ENCODE measurements around the gene GOT1.

The GOT1 gene

DNA sequence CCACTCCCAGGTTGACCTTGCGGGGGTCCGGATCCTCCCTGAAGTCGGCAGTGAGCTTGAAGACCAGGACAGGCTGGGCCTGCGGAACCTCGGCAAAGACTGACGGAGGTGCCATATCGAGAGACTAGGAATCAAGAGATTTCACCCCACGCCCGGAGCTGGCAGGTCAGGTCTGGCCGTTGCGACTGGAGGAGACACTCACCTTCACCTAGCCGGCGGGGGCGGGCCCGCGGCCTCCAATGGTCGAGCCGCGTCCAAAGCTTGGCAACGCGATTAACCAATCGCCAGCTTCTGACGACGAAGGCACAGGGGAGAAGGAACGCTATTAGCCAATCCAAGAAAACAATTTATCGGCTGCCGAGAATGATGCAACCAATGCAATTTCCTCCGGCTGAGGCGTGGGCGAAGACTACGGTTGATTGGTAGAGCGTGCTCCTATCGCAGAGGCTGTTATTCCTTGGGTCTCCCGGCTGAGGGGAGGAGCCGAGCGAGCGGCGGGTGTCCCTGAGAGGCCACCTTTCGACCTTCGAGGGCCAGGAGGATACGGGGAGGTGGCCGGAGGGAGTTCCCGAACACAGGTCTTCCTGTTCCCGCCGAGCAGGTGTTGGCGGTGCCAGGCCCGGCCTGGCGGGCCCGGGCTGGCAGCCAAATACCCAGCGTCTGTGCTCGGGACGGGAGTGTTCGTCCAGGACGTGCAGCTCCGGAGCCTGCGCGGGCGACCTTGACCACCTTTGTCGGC is at the start of gene GOT1:
Gene GOT1 (minus strand): TSS at position 174 of the 739 bp plus-strand sequence. CDS start 59 bp downstream, at position 115.
- peak; percentile 94 for DNase-seq (ENCODE audit: low spot score)

DNA sequence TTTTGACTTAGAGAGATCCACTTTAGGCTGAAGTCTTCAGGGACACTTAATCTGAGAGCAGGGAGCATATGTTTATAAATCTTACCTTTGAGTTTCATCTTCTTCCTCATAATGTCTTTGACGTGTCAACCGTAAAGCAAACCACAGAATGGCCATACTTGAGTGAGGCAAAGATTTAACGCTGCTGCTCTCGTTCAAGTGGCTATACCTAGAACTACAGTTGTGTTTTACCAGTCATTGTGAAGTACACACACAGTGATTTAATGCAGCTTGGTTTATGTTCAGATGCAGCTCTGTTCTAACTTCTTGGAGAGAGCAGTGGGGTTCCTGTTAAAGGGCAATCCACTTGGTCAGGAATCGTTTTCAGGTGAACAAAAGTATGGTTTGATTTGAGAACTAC is 39.9 kb upstream of the GOT1 start:
- DNase-seq (ENCODE audit: low spot score): no peak

DNA sequence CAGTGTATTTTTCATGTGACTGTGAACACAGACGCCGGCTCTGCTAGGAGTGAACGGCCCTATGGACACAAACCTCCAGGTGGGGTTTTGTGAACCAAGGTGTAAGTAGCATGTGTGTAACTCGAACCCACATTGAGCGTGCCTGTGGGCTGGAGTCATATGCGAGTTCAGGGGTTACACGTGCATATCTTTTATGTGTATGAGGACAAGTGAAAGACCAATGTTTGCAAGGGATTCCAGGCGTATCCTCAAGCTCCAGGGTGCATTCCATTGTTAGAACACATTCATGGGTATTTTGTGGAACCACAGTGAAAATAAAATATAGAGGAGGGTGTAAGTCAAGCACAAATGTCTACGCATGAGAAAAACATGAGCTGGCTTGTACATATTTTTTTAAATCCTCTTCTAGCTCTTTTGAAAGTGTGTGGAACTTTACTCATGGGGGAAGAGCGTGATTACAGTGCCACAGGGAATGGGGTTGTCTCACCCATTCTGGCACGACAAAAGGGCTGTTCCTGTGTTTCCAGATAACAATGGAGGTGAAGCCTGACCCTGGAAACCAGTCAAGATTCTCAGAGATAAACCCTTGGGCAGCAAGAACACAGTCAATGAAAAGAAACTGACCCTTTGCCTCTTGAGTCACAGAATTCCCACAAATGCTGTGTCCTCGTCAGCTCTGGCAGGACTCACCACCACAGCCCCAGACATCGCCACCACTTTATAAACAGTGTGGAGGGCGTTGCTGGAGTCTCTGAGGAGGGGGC is 37.0 kb upstream of the GOT1 start:
- no peak for DNase-seq (ENCODE audit: low spot score)

DNA sequence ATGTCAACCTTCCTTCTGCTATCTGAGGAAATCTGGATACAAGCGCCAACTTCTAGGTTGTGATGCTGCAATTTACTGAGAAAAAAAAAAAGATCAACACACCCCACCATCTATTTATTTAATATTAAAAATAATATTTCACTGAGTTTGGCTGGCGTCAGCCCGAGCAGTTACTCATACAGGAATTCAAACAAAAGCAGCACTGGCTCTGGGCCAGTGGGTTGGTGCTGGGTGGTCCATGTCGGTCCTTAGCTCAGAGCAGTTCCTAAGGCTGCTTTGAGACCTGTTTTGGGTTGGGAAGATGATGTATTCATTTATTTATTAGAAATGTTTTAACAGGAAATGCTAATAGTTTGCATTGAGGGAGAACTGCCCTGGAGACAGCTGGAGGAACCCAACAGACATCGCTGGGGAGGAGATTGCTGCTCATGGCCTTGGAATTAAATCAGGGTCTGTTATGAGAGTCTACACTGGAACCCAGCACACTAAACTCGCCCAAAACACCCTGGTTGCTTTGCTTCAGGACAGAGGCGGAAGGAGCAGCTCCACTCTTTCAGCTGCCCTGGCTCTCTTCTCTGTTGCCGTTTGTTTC is 36.3 kb upstream of the GOT1 start:
- no peak for DNase-seq (ENCODE audit: low spot score)

DNA sequence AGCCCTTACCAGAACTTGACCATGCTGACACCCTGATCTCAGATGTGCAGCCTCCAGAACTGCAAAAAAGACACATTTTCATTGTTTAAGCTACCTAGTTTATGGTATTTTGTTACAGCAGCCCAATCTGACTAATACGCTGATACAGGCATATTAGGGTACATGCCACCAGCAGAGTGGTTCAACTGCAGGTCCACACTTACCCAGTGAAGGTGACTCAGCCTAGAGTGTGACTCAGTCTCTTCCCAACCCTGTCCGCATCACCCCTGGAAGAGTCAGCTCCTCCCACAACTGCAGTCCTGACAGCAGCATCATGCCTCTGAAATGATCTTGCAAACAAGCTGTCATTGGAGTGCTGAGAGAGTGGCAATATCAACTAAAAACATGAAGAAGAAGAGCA is 30.8 kb upstream of the GOT1 start:
- DNase-seq (ENCODE audit: low spot score): no peak

DNA sequence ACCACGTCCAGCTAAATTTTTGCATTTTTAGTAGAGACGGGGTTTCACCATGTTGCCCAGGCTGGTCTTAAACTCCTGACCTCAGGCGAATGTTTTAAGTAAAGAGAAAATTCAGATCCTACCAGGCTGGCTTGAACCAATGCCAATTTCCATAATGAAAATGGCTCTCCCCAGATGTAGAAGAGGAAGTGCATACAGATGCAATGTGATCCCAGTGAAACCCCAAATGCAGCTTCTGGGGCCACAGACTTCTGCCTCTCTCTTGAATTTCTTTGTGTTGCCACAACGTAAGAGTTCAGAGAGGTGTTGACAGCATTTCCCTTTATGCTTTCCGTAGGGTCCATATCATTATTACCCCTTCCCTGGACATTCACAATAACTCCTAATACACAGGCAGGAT is 29.6 kb upstream of the GOT1 start:
- DNase-seq (ENCODE audit: low spot score): no peak

DNA sequence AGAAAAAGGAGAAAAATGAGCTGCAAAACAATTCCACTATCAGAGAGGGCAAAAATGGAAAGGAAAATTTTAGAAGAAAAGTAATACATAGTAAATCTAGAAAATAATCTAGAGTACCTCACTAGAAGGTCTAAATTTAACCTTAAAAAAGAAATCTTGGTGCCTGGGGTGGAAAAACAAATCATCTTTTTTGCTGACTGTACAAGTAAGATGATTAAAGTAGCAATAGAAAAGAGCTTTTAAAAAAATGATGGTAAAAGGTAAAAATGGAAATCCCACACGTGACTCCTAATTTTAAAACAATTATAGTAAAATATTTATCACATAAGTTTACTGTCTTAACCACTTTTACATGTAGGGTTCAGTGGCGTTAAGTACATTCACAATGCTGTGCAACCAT is 28.8 kb upstream of the GOT1 start:
- no peak for DNase-seq (ENCODE audit: low spot score)

DNA sequence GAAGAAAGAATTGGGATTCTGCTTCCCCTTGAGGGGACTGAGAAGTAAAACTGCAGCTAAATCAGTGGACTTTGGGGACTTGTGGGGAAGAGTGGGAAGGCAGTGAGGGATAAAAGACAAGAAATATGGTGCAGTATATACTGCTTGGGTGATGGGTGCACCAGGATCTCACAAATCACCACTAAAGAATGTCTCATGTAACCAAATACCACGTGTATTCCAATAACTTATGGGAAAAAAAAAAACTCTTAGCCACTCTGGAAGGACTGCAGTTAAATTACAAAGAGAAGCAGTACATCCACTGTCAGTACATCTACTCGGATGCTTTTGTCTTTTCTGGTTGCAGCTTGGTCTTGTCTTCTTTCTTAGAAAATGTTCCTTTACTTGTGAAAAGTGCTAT is 27.4 kb upstream of the GOT1 start:
- DNase-seq (ENCODE audit: low spot score): no peak

DNA sequence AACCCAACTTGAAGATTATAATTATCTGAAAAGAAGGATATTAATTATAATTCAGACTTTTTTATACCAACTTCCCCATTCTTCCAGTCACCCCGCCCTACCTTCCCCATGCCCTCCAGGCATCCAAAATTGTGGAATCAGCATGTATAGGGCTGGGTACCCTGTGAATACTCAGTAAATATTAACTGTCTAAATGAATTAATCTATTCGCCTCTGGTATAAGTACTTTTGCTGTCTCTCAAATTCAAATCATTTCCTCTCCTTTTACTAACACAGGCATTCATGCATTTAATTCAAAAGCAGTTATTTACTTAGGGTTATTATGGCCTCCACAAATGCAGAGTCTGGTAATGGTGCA is 26.5 kb upstream of the GOT1 start:
- DNase-seq (ENCODE audit: low spot score): no peak

DNA sequence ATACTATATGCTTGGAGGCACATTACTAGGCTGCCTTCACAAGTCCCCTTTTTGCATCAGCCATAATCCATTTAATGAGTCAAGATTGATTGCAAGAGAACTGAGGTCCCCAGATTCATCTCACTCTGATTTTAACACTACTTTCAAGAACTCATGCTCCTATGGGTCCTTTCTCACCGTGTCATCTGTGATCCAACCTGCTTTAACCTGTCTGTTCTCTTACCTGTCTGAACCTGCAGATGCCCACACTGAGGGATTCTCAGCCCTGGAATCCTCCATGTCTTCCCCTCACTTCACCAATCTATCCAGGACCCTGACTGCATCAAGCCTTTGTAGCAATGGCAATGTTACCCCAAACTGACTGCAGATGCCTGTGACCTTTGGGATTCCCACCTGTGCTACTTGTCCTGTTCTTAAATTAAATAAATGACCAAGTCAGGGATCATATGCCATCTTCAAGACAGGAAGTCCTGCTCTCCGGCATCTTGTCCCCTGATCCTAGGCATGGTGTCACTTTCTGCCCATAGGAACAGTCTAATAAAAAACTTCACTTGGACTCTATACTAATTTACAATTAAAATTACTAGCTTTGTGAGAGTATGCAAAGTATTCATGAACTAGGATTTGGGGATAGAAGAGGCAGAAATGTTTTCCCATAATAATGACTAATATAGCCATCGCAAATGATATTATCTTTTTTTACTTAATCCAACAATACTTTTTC is 25.9 kb upstream of the GOT1 start:
- DNase-seq (ENCODE audit: low spot score): no peak

DNA sequence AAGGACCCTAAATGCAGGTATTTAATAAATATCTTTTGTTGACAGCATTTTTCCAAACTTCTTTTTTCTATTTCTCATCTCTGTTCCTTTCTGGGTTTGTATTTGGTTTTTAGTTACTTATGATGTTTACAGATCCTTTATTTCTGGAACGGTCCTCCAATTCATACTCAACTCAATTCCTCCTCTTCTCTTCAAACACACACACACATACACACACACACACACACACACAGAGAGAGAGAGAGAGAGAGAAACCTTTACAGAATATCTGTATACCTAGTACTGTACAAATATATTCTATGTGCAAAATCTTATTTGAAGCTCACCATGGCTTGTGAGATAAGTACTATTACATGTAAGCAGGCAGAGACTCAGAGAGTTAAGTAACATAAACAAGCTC is 21.6 kb upstream of the GOT1 start:
- no peak for DNase-seq (ENCODE audit: low spot score)

DNA sequence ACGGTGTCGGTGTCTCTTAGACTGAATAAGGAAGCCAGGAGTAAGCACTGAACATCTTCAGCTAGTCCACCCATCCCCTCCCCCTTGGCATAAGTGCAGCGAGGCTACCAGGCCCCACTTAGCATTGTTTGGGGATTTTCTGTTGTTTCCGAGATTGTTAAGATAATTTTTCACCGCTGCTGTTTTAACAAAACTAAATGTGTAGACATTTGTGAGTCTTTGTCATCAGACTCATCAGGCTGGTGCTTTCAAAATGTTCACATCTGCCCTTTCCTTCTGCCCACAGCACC is 21.0 kb upstream of the GOT1 start:
- no peak for DNase-seq (ENCODE audit: low spot score)

DNA sequence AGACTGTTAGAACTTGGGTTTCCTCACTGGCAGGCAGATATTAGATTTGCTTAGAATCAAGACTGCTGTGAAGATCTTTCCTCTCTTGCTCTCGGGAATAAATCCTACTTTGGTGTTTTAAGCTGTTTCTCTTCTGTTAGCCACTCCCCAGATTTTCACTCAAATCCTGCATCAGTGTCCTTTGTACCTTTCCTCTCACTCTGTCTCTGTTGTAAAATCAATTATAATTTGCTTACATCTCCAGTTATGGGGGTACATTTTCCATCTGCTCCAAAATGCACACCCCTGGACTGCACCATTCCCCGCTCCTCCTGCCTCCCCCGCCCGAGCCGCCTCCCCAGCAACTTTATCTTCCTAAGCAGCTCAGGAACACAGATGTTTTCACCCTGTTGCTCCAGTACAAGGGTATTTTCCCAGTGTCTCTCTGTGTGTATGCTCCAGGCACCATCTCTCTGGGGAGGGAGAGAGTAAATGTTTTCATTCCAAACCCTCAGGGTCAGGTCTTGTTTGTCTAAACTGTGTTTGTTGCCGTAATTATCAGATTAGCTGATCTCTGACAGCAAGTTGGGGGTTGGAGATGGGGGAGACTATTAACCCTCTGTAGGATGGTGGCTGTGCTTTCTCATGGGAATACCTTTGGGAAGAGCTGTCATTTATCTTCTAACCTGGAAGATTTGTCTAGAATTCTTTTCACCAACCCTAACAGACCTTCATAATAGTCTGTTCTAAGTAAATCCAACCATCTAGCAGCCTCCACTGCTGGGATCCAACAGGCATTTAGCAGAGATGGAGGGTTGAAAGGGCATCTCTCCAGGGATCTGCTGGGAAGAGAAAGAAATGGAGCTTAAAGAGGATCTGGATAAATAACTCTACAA is 20.4 kb upstream of the GOT1 start:
- DNase-seq (ENCODE audit: low spot score): no peak

DNA sequence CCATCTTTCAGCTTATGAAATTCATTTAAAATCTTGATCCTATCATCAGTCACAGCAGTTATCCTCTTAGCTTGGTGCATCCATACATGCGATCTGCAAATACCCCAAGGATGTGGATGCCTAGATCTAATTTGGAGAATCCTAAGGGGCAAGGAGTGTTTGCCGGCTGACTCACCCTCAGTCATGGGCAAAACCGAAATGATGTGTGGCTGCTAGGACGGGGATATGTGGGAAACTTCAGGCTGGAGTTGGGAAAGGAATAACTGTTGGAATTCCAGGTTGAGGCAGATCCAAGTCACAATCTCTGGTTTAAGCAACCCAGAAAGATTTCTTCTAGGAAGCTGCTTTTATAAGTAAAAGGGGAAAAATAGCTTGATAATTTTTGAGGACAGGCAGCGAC is 19.7 kb upstream of the GOT1 start:
- no peak for DNase-seq (ENCODE audit: low spot score)

DNA sequence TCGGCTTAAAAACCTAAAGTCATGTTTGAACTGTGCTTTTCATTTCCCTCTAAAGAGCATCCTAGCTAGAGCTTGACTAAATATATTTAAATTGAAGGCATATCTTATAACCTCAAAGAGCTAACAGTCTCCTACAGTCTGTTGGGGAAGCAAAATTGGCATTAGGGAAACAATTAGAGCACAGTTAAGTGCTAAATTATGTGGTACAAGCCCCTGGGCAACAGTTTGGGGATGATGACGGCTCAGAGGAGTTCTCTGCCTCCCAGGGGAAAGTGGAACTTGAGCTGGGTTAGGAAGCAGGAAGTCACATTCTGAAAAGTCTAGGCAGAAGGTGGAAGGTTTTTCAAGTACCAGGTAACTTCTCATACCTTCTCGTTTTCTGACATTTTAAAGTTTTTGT is 18.6 kb upstream of the GOT1 start:
- no peak for DNase-seq (ENCODE audit: low spot score)

DNA sequence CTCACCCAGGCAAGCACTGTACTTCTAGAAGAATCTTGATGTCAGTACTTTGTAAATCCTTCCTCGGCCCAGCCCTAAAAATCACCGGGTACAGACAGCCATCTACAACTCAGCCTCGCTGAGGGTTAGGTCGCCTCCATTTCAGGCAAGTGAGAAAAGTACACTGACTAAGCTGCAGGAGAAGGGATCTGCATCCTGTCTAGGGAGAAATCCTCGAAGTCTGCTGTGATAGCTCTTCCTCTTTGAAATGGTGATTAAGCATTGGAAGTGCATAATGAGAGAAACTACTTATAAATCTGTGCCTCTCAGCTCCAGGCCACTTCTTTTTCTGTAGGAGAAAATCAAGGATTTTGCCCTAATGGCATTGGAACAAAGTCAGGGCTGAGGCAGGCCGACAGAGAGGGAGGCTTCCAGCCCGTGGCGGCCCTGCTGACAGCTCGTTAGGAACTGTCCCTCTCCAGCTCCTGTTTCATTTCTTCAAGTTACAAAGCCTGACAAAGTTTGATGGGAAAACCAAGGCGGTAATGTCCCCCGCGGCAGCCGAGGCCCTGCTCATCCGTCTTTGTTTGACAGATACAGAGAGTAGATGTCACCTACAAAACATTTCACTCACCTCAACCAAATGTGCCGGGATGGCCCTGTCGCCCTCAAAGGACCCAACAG is 14.1 kb upstream of the GOT1 start:
- DNase-seq (ENCODE audit: low spot score): no peak

DNA sequence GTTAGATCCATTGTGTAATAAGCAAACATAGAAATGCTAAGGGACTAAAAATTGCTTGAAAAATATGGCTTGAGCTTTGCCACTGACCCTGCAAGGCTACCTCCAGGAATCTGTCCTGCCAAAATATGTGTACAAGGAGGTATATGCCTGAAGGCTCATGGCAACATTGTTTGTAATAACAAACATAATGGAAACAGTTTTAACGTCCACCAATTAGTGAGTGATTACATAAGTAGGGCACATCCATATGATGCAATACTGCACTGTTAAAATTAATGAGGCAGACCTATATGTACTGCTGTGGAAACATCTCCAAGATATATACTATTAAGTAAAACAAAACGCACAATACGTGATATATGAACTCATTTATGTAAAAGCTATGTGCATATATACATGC is 13.1 kb upstream of the GOT1 start:
- DNase-seq (ENCODE audit: low spot score): no peak

DNA sequence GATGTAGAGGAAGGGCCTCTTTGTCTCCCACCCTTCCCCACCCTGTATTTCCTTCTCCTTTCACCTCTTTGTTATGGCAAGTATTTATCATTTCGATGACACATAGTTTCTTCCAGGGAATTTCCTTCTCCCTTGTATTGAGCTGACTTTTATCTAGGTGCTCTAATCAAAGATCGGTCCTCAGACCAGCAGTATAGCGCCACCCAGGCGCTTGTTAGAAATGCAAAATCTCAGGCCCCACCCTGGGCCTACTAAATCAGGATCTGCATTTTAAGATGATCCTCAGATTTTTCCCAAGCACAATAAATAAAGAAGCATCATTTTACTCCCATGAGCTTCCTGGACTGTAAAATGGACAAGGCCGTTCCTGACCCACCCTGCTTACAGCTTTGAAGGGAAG is 12.0 kb upstream of the GOT1 start:
- no peak for DNase-seq (ENCODE audit: low spot score)

DNA sequence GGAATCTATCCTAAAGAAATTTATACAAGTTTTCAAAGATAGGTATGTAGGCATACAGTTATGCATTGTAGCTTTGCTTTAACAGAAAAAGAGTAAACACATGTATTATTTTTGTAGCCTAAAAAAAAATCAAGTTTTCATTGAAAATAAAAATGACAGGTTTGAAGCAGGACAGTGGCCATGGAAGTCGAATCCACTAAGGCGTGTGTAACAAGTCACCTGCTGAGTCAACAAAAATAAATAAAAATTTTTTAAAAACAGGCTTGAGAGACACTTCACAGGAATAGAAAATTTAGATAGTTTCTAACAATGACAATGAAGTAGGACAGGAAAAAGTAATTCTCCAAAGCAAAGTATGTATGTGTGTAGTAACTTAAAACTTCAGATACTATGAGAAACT is 8.5 kb upstream of the GOT1 start:
- no peak for DNase-seq (ENCODE audit: low spot score)

DNA sequence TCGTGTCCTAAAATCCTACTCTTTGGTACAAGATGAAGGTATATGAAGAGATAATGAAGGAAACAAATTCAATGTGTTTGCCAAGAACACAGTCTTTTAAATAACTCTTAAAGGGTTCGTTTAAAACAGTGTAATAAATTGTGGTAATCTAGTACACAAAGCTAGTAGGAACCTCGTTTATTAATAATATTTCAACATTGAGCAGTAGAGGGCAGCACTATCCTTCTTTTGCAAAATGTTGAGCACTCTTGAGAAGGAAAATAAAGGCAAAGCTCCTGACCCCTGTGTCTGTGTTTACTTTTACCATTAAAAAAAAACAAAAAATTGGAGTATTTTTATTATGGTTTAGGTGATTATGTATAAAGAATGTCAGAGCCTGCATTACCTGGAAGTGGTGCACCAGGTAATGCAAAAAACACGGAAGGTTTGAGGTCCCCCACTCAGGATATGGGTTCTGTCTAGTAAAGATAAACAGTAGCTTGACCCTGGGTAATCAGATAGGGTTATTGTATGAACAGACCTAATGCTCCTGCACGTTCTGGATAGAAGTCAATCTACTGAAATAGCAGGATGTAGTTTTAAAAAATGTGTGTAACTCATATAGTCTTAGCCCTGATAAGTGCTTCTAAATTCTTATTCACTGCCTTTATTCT is 5.7 kb upstream of the GOT1 start:
- DNase-seq (ENCODE audit: low spot score): no peak

Measured in left forelimb (tissue), 1 donor.